Neural crest cell (in vitro differentiated cells): ENCODE measurements around the gene EYA4. TPM values are rescaled to one million over a fixed set of nuclear protein-coding genes. Genes with fewer than 3 reads are reported as not detected.

Experiments
- DNase-seq: peaks from one replicate; pipeline ENCODE4 v3.0.0; 2021; ENCODE audit warnings: low read depth, mixed read lengths, low spot score
- H3K27ac Mint-ChIP-seq: one replicate; pipeline ENCODE4 v1.8.0; 2021; ENCODE audit warnings: mild to moderate bottlenecking, mixed read lengths; ENCODE audit not compliant: unreplicated experiment
- H3K27me3 Mint-ChIP-seq: 2 replicates; pipeline ENCODE4 v1.8.0; 2021; ENCODE audit warnings: low read depth, mild to moderate bottlenecking, mixed read lengths
- H3K36me3 Mint-ChIP-seq: 2 replicates; pipeline ENCODE4 v1.8.0; 2021; ENCODE audit warnings: low read depth, mild to moderate bottlenecking, mixed read lengths
- H3K4me1 Mint-ChIP-seq: 2 replicates; pipeline ENCODE4 v1.8.0; 2021; ENCODE audit warnings: mixed read lengths
- H3K4me3 Mint-ChIP-seq: one replicate; pipeline ENCODE4 v1.8.0; 2021; ENCODE audit warnings: mild to moderate bottlenecking, mixed read lengths
- H3K9me3 Mint-ChIP-seq: 2 replicates; pipeline ENCODE4 v1.8.0; 2021; ENCODE audit warnings: mixed read lengths
- total RNA-seq: library from RNA; stranded (reverse); gene quantifications from 2 replicates; pipeline ENCODE4 v1.2.1, GENCODE V29; 2021
- TF ChIP-seq, protein P1 (sequence below): fragments of 200-600 bp; sonication (generic); conservative IDR thresholded peaks from 2 replicates; pipeline ENCODE4 v1.5.0; 2021; ENCODE audit warnings: antibody characterized with exemption, mild to moderate bottlenecking

EYA4 gene
- total RNA-seq, 1 donor from 2014 or later: 1.6 TPM

DNA sequence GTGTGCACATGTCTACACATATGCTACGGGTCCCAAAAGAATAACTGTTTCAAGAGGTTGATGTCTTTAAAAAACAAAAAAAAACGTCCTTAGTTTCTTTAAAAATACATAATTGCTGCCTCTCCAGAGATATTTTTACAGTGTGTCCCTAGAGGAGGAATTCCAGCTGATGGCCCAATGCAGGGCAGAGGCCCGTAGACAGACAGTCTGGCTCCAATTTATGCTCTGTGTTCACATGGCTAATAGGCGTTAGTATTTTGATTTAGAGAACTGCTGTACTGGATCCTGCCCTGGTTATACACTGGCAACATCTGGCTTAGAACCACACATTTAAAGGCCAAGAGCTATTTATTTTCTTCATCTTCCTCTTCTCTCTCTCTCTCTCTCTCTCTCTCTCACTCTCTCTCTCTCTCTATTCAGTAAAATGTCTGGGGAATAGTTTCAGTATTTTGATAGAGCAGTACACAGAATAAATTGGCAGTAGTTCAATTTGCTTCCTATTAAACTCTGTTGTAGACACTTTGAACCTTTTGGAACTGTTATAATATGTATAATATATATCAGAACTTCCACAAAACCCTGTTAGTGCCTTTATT, 260.6 kb downstream of the EYA4 start:
- Mint-ChIP-seq H3K9me3 (no peaks in the 10 kb centered on the region), H3K4me3 (no peak overlapping the region), H3K36me3 (no peaks in the 10 kb centered on the region), H3K27ac (no peak overlapping the region), H3K27me3 (no peaks in the 10 kb centered on the region), H3K4me1 (peaks cover 4% of the 10 kb centered on the region)
- no peak for DNase-seq
- TF ChIP-seq, protein P1, sequence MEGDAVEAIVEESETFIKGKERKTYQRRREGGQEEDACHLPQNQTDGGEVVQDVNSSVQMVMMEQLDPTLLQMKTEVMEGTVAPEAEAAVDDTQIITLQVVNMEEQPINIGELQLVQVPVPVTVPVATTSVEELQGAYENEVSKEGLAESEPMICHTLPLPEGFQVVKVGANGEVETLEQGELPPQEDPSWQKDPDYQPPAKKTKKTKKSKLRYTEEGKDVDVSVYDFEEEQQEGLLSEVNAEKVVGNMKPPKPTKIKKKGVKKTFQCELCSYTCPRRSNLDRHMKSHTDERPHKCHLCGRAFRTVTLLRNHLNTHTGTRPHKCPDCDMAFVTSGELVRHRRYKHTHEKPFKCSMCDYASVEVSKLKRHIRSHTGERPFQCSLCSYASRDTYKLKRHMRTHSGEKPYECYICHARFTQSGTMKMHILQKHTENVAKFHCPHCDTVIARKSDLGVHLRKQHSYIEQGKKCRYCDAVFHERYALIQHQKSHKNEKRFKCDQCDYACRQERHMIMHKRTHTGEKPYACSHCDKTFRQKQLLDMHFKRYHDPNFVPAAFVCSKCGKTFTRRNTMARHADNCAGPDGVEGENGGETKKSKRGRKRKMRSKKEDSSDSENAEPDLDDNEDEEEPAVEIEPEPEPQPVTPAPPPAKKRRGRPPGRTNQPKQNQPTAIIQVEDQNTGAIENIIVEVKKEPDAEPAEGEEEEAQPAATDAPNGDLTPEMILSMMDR: no peak

DNA sequence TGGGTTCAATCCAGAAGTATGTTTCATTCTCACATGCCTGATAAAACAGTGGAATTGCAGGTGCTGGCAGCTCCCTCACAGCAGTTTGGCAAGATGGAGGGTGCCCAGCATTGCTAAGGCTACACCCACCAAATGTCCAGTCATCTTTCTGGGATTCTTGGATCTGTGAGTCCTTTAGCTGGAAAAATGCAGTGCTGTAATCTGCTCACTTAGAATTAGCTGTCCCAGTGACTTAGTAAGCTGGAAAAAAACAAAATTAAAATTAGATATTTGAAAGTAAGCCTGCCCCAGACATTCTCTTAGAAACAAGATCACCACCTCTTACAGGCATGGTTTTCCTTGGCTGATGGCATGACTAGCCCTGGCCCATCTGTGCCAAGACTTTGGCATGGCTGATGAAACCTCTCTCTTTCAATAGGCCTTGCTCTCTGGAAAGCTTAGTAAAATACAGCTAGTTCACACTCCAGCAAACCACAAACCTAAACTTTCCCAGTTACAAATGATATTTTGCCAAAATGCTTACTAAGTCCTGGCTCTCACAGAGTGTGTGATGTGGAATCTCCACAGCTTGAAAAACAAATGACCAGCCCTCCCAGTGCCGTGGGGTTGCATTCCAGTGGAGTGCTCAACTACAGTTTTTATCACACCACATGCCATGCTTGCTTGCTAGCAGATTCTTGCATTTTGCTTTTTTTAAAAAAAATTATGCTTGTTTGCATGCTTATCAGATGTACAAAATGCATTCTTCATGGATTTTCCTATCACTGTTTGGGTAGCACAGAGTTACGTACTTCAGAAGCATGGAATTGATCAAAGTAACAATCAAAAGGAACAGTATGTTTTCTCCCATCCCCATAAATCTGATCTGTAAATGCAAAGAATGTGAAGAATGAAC, 261.5 kb downstream of the EYA4 start:
- no peaks in the 10 kb centered on the region for H3K27me3 Mint-ChIP-seq
- no peak overlapping the region for H3K4me3 Mint-ChIP-seq
- no peaks in the 10 kb centered on the region for H3K9me3 Mint-ChIP-seq
- no peaks in the 10 kb centered on the region for H3K36me3 Mint-ChIP-seq
- DNase-seq: no peak
- H3K4me1 Mint-ChIP-seq: peaks cover 4% of the 10 kb centered on the region
- TF ChIP-seq, protein P1: no peak
- H3K27ac Mint-ChIP-seq: no peak overlapping the region

DNA sequence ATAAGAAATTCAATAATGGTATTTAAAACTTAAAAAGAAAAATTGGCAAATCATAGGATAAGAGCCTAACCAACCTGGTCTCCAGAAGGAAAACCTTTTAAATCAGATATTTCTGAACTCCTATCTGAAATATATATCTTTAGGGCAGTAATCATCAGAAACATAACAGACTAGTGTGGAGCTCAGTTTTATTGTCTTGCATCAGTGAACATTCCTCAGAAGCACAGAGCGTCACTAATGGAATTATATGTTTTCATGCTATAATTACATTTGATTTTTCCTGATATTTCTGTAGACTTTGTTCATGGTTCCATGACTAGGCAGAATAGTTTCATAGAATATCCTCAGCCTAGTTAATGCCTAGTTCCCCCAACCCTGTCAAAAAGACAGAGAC, 262.2 kb downstream of the EYA4 start:
- Mint-ChIP-seq H3K9me3 (no peaks in the 10 kb centered on the region), H3K36me3 (no peaks in the 10 kb centered on the region), H3K4me1 (peaks cover 4% of the 10 kb centered on the region), H3K4me3 (no peak overlapping the region), H3K27ac (no peak overlapping the region), H3K27me3 (no peaks in the 10 kb centered on the region)
- no peak for DNase-seq
- TF ChIP-seq, protein P1: no peak

DNA sequence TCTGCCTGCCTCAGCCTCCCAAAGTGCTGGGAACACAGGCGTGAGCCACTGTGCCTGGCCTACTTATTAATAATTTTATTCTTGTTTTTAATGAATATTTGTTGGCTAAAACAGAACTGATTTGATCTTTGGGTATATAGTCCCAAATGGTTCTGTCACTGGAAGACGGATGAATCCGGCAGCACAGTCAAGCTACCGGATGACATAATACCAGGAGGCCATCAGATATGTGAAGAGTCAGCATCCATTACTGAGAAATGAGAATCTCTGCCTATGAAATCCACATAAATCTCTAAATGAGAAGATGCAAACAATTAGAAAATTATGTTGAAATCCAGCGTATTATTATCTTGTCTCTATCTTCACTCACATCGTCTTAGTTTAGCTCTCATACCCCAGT, 263.0 kb downstream of the EYA4 start:
- peaks cover 4% of the 10 kb centered on the region for H3K4me1 Mint-ChIP-seq
- TF ChIP-seq, protein P1: no peak
- no peak for DNase-seq
- H3K4me3 Mint-ChIP-seq: no peak overlapping the region
- no peaks in the 10 kb centered on the region for H3K9me3 Mint-ChIP-seq
- no peak overlapping the region for H3K27ac Mint-ChIP-seq
- no peaks in the 10 kb centered on the region for H3K27me3 Mint-ChIP-seq
- no peaks in the 10 kb centered on the region for H3K36me3 Mint-ChIP-seq

DNA sequence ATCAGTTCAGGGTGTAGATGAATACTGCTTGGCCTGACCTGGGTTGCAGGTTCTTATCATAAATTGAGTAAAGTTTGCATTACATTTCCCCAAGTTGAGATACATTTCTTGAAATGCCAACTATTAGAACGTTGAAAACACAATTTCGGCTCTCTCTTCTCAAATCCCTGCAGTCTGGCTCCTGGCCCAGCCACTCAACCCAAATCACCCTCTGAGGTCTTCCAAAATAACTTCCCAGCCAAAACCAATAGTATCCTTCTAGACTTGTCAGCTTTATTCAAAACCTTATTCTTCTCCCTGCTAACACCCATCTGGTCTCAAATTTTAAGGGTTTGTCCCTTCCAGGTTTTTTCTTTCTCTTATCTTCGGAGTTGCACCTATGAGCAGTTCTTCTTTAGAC, 263.6 kb downstream of the EYA4 start:
- no peaks in the 10 kb centered on the region for H3K27me3 Mint-ChIP-seq
- DNase-seq: no peak
- no peak overlapping the region for H3K4me3 Mint-ChIP-seq
- TF ChIP-seq, protein P1: no peak
- H3K4me1 Mint-ChIP-seq: peaks cover 4% of the 10 kb centered on the region
- H3K27ac Mint-ChIP-seq: no peak overlapping the region
- no peaks in the 10 kb centered on the region for H3K9me3 Mint-ChIP-seq
- H3K36me3 Mint-ChIP-seq: no peaks in the 10 kb centered on the region
